Umbilical cord (tissue), 1 donor: Measurements from ENCODE around the gene FTMT. TPM values are rescaled to one million over a fixed set of nuclear protein-coding genes. Genes with fewer than 3 reads are reported as not detected.

Source experiments
- total RNA-seq: library from RNA; depleted of rRNA; stranded (reverse); fragments of >200 nt; gene quantifications from one replicate; pipeline ENCODE4 v1.2.3, GENCODE V29; 2014; ENCODE audit warnings: low replicate concordance; ENCODE audit not compliant: insufficient read depth

Gene FTMT
- total RNA-seq, 1 donor from 2014 or later, result 8.9 TPM

Other genes with a start within 250 kb of the FTMT start
- gene SRFBP1, start 110.1 kb downstream of the FTMT start, total RNA-seq, result 12.0 TPM
- 303 TPM for gene LOX, start 226.4 kb downstream of the FTMT start, total RNA-seq